HepG2 (cell line): ENCODE measurements around the gene P2RY8. TPM values are rescaled to one million over a fixed set of nuclear protein-coding genes. Genes with fewer than 3 reads are reported as not detected.

Source experiments
- ATAC-seq: fragments of 200-7000 bp; cut with Tn5 transposase; 3 replicates; pipeline ENCODE4 v1.9.1; 2020; ENCODE audit warnings: mild to moderate bottlenecking, moderate library complexity
- BruUV-seq: library from RNA; stranded (reverse); fragments of 400-500 nt; replicated peaks from 2 replicates; lab custom pipeline; 2021; lab: Mats Ljungman, UMichigan
- CTCF ChIA-PET: fragments of 300-600 bp; formaldehyde crosslinking; extraction: SDS; loops from one replicate; lab custom pipeline; 2021; ENCODE audit warnings: low total read pairs, inconsistent platforms, low intra/inter-chr PET ratio; lab: Yijun Ruan, JAX
- POLR2A ChIA-PET: fragments of 350-600 bp; sonication (Branson Sonifier 250); formaldehyde crosslinking; loops from one replicate; lab custom pipeline; 2020; ENCODE audit warnings: antibody characterized with exemption, inconsistent platforms; lab: Yijun Ruan, JAX
- DNase-seq: peaks from one replicate; pipeline ENCODE4 v3.0.0-alpha.2; 2015; ENCODE audit warnings: low spot score
- FAIRE-seq: peaks from 3 replicates; lab custom pipeline; 2011; peaks lifted over from hg19 to GRCh38; lab: Jason Lieb, UNC
- H2AFZ ChIP-seq: one replicate; pipeline ENCODE4 v1.6.1; 2011; ENCODE audit warnings: low read length, inconsistent platforms
- H3K27ac ChIP-seq: fragments of 300-600 bp; 3 replicates; pipeline ENCODE4 v1.8.0; 2011; ENCODE audit warnings: mixed run types, mild to moderate bottlenecking, mixed read lengths, low read length, inconsistent platforms; ENCODE audit not compliant: insufficient read depth; ENCODE audit errors: extremely low read length
- H3K27me3 ChIP-seq, 2 experiments: fragments of 200-600 bp in 1 of 2; 2 replicates in 1 of 2; 3 replicates in 1 of 2; pipeline versions ENCODE4 v1.6.0 to v1.8.0; 2011; ENCODE audit warnings: low read length in 2 of 2, mild to moderate bottlenecking in 2 of 2, moderate library complexity in 2 of 2, inconsistent platforms in 1 of 2; ENCODE audit not compliant: insufficient read depth in 2 of 2, control insufficient read depth in 1 of 2
- H3K36me3 ChIP-seq, 2 experiments: fragments of 200-600 bp in 1 of 2; replicated peaks in 1 of 2; 2 replicates in 1 of 2; 3 replicates in 1 of 2; pipeline versions ENCODE4 v1.5.1 to v1.8.0; 2011; ENCODE audit warnings: low read length in 2 of 2, inconsistent platforms in 1 of 2; ENCODE audit not compliant: insufficient read depth in 2 of 2, control insufficient read depth in 1 of 2
- H3K4me1 ChIP-seq: 2 replicates; pipeline ENCODE4 v1.5.1; 2012; ENCODE audit warnings: low read length, inconsistent platforms; ENCODE audit not compliant: insufficient read depth
- H3K4me2 ChIP-seq: 2 replicates; pipeline ENCODE4 v1.6.0; 2011; ENCODE audit warnings: low read depth, low read length, inconsistent platforms
- H3K4me3 ChIP-seq, 3 experiments: fragments of 200-600 bp in 1 of 3; sonication (generic), shearing (Covaris generic) in 1 of 3; replicated peaks in 1 of 3; 2 replicates each; pipeline ENCODE4 v1.5.1; 2011 to 2016; ENCODE audit warnings: low read length in 3 of 3, inconsistent platforms in 2 of 3, low read depth in 2 of 3, mild to moderate bottlenecking in 2 of 3, control low read depth in 1 of 3, mixed read lengths in 1 of 3; ENCODE audit not compliant: insufficient read depth in 1 of 3
- H3K79me2 ChIP-seq: one replicate; pipeline ENCODE4 v1.6.1; 2011; ENCODE audit warnings: low read length, inconsistent platforms; ENCODE audit not compliant: insufficient read depth
- H3K9ac ChIP-seq: 2 replicates; pipeline ENCODE4 v1.6.0; 2011; ENCODE audit warnings: mild to moderate bottlenecking, low read depth, low read length, inconsistent platforms; ENCODE audit not compliant: insufficient read depth
- H3K9me3 ChIP-seq: 2 replicates; pipeline ENCODE4 v1.5.1; 2012; ENCODE audit warnings: mild to moderate bottlenecking, low read length
- H4K20me1 ChIP-seq: 2 replicates; pipeline ENCODE4 v1.6.0; 2011; ENCODE audit warnings: inconsistent platforms, mild to moderate bottlenecking, low read length, moderate library complexity; ENCODE audit not compliant: insufficient read depth
- ETV6 ChIP-seq: sonication (generic); formaldehyde crosslinking; conservative IDR thresholded peaks from 2 replicates; pipeline ENCODE4 v1.4.0; 2020; ENCODE audit warnings: missing genetic modification reagents
- HNF4A ChIP-seq: sonication (generic); formaldehyde crosslinking; IDR thresholded peaks from 2 replicates; pipeline ENCODE4 v1.4.0; 2020; ENCODE audit warnings: missing genetic modification reagents
- MZF1 ChIP-seq: sonication (generic); formaldehyde crosslinking; IDR thresholded peaks from 2 replicates; pipeline ENCODE4 v1.8.1; 2023; ENCODE audit warnings: mild to moderate bottlenecking, missing genetic modification reagents, borderline replicate concordance
- YY1 ChIP-seq: IDR thresholded peaks from 2 replicates; pipeline ENCODE4 v1.6.1; 2011; ENCODE audit warnings: low read length, low read depth, moderate library complexity, mild to moderate bottlenecking; ENCODE audit not compliant: insufficient read depth, insufficient replicate concordance
- ZBTB38 ChIP-seq: sonication (generic); formaldehyde crosslinking; IDR thresholded peaks from 2 replicates; pipeline ENCODE4 v1.5.1; 2020; ENCODE audit warnings: mild to moderate bottlenecking, missing genetic modification reagents
- ZNF737 ChIP-seq: sonication (generic); formaldehyde crosslinking; IDR thresholded peaks from 2 replicates; pipeline ENCODE4 v1.5.0; 2020; ENCODE audit warnings: missing genetic modification reagents, mild to moderate bottlenecking, borderline replicate concordance
- WGBS: methylation state at CpG from one replicate; pipeline ENCODE4 v1.1.6; 2017; ENCODE audit warnings: low lambda C conversion rate; 5-methylcytosine and 5-hydroxymethylcytosine counted together
- in situ Hi-C: cut with HindIII; loops from 2 replicates; pipeline ENCODE4 v1.10.0; 2017; ENCODE audit warnings: low pct_unique_long_range_greater_than_20kb; ENCODE audit not compliant: extremely low pct_ligation_motif_present
- intact Hi-C: fragments of 100-400 bp; cut with micrococcal nuclease; formaldehyde crosslinking; loops from one replicate; pipeline ENCODE4 v1.10.0; 2022; ENCODE audit not compliant: unreplicated experiment
- polyA plus RNA-seq, 8 experiments: library from polyadenylated mRNA; depleted of rRNA in 3 of 8; stranded (reverse) in 7 of 8; unstranded in 1 of 8; fragments of >200 nt; fragmentation: Illumina TruSeq in 4 of 8; extraction: Trizol in 4 of 8; gene quantifications; 2 replicates each; pipeline versions ENCODE4 v1.2.1 to v1.2.3, GENCODE V29; 2011 to 2016; ENCODE audit warnings: low read depth in 4 of 8, missing spikeins in 1 of 8, mixed read lengths in 1 of 8; ENCODE audit not compliant: insufficient read depth in 1 of 8
- total RNA-seq, 5 experiments: library from RNA; depleted of rRNA; stranded (reverse); fragments of >200 nt; fragmentation: Illumina TruSeq; extraction: Trizol; gene quantifications; 2 replicates each; pipeline ENCODE4 v1.2.3, GENCODE V29; 2016; ENCODE audit warnings: low read depth in 1 of 5
- TF ChIP-seq, protein P1 (sequence below): IDR thresholded peaks from 2 replicates; pipeline ENCODE4 v1.6.1; 2016; ENCODE audit warnings: missing genetic modification reagents, missing compliant biosample characterization
- TF ChIP-seq, protein P2 (sequence below): sonication (generic); formaldehyde crosslinking; IDR thresholded peaks from 2 replicates; pipeline ENCODE4 v1.5.0; 2020; ENCODE audit warnings: missing genetic modification reagents
- TF ChIP-seq, protein P3 (sequence below): sonication (generic); formaldehyde crosslinking; IDR thresholded peaks from 2 replicates; pipeline ENCODE4 v1.5.1; 2020; ENCODE audit warnings: mild to moderate bottlenecking, moderate library complexity, missing genetic modification reagents

The P2RY8 gene
- total and polyA plus RNA-seq, 2 of the 13 experiments (the other 11 are each of a cell fraction or from before 2014, with no cell fraction given) = 1.0 to 1.3 TPM

GRCh38 chrX:1561164-1561563, 24.2 kb upstream of the P2RY8 start:
- no TSS peak for BruUV-seq
- TF ChIP-seq MZF1 (CRISPR knock-in tag) = no peak
- TF ChIP-seq ZBTB38 = no peak
- TF ChIP-seq, protein P1, sequence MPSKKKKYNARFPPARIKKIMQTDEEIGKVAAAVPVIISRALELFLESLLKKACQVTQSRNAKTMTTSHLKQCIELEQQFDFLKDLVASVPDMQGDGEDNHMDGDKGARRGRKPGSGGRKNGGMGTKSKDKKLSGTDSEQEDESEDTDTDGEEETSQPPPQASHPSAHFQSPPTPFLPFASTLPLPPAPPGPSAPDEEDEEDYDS (CRISPR knock-in tag) = no peak
- TF ChIP-seq, protein P2, sequence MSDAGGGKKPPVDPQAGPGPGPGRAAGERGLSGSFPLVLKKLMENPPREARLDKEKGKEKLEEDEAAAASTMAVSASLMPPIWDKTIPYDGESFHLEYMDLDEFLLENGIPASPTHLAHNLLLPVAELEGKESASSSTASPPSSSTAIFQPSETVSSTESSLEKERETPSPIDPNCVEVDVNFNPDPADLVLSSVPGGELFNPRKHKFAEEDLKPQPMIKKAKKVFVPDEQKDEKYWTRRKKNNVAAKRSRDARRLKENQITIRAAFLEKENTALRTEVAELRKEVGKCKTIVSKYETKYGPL (CRISPR knock-in tag) = no peak
- no peak for TF ChIP-seq HNF4A (CRISPR knock-in tag)
- TF ChIP-seq, protein P3, sequence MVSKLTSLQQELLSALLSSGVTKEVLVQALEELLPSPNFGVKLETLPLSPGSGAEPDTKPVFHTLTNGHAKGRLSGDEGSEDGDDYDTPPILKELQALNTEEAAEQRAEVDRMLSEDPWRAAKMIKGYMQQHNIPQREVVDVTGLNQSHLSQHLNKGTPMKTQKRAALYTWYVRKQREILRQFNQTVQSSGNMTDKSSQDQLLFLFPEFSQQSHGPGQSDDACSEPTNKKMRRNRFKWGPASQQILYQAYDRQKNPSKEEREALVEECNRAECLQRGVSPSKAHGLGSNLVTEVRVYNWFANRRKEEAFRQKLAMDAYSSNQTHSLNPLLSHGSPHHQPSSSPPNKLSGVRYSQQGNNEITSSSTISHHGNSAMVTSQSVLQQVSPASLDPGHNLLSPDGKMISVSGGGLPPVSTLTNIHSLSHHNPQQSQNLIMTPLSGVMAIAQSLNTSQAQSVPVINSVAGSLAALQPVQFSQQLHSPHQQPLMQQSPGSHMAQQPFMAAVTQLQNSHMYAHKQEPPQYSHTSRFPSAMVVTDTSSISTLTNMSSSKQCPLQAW (CRISPR knock-in tag) = no peak
- no peak for TF ChIP-seq YY1
- TF ChIP-seq ETV6 (CRISPR knock-in tag) = no peak
- no peak for TF ChIP-seq ZNF737 (CRISPR knock-in tag)
- no peak overlapping the region for H3K4me2 ChIP-seq
- no peak for FAIRE-seq
- no peak for DNase-seq
- no peaks in the 10 kb centered on the region for H4K20me1 ChIP-seq
- ChIA-PET POLR2A (no interaction called here), CTCF (no interaction called here)
- WGBS = 43% methylated on average over 2 of the region's 2 CpGs
- no peak for ATAC-seq
- H3K9ac ChIP-seq = no peak overlapping the region
- H3K27ac ChIP-seq = no peak overlapping the region
- H3K4me3 ChIP-seq = no peak overlapping the region
- in situ Hi-C loops = no loop called here
- H3K27me3 ChIP-seq = no peaks in the 10 kb centered on the region; a peak in 1 of 5 replicates
- intact Hi-C loops = no loop called here
- no peaks in the 10 kb centered on the region for H3K9me3 ChIP-seq
- H2AFZ ChIP-seq = no peak overlapping the region
- no peaks in the 10 kb centered on the region for H3K4me1 ChIP-seq
- no peaks in the 10 kb centered on the region for H3K36me3 ChIP-seq
- H3K79me2 ChIP-seq = no peaks in the 10 kb centered on the region
